Esophagus muscularis mucosa (tissue), 4 donors: ENCODE data around the gene AGFG2.

Source experiments
- EP300 ChIP-seq: sonication (generic); formaldehyde crosslinking; IDR thresholded peaks from one replicate; pipeline ENCODE4 v1.6.1; 2017; ENCODE audit warnings: antibody characterized with exemption
- POLR2A ChIP-seq: fragments of 450-650 bp; IDR thresholded peaks from one replicate; pipeline ENCODE4 v1.6.1; 2017; ENCODE audit warnings: antibody characterized with exemption, moderate library complexity, mild to moderate bottlenecking, low read depth
- POLR2AphosphoS5 ChIP-seq, 2 donors: sonication (generic); formaldehyde crosslinking; IDR thresholded peaks; one replicate each; pipeline ENCODE4 v1.6.1; 2017; ENCODE audit warnings: antibody characterized with exemption in 2 of 2
- TF ChIP-seq, protein P1 (sequence below), 3 experiments: fragments of 200-600 bp in 2 of 3; fragments of 450-650 bp in 1 of 3; sonication (generic) in 2 of 3; IDR thresholded peaks; one replicate each; pipeline ENCODE4 v1.5.1; 2017 to 2019; ENCODE audit warnings: antibody characterized with exemption in 3 of 3, mild to moderate bottlenecking in 2 of 3, moderate library complexity in 1 of 3

DNA sequence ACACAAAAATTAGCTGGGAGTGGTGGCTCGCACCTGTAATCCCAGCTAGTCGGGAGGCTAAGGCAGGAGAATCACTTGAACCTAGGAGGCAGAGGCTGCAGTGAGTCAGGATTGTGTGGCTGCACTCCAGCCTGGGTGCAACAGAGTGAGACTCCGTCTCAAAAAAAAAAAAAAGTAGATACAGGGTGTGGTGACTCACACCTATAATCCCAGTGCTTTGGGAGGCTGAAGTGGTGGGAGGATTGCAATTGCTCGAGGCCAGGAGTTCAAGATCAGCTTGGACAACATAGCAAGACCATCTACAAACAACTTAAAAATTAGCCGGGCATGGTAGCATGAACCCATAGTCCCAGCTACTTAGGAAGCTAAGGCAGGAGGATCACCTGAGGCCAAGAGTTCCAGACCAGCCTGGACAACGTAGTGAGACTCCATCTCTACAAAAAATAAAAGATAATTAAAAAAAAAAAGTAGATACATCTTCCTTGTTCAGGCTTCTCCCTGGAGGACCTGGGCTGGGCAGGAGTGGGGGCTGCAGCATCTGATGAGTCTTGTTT is 75.4 kb downstream of the AGFG2 start:
- TF ChIP-seq EP300 (no peak), POLR2A (no peak), POLR2AphosphoS5 (IDR thresholded peaks at IDR 0.05) (no peak)
- TF ChIP-seq, protein P1, sequence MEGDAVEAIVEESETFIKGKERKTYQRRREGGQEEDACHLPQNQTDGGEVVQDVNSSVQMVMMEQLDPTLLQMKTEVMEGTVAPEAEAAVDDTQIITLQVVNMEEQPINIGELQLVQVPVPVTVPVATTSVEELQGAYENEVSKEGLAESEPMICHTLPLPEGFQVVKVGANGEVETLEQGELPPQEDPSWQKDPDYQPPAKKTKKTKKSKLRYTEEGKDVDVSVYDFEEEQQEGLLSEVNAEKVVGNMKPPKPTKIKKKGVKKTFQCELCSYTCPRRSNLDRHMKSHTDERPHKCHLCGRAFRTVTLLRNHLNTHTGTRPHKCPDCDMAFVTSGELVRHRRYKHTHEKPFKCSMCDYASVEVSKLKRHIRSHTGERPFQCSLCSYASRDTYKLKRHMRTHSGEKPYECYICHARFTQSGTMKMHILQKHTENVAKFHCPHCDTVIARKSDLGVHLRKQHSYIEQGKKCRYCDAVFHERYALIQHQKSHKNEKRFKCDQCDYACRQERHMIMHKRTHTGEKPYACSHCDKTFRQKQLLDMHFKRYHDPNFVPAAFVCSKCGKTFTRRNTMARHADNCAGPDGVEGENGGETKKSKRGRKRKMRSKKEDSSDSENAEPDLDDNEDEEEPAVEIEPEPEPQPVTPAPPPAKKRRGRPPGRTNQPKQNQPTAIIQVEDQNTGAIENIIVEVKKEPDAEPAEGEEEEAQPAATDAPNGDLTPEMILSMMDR (IDR thresholded peaks at IDR 0.05), result no peak
